NB4 (cell line): ENCODE data around the gene RNF212.
A peak's percentile ranks its signal among the peaks of the same experiment; 100 is the strongest.

Source experiments
- MYC ChIP-seq: IDR thresholded peaks from 2 replicates; pipeline ENCODE4 v1.6.1; 2011; ENCODE audit warnings: low read depth, low read length
- POLR2A ChIP-seq: IDR thresholded peaks from 2 replicates; pipeline ENCODE4 v1.6.1; 2011; ENCODE audit warnings: mild to moderate bottlenecking; ENCODE audit not compliant: insufficient read length; ENCODE audit errors: extremely low read depth
- TF ChIP-seq, protein P1 (sequence below): IDR thresholded peaks from one replicate; pipeline ENCODE4 v1.5.1; 2012; ENCODE audit warnings: low read depth, low read length
- TF ChIP-seq, protein P2 (sequence below): IDR thresholded peaks from 2 replicates; pipeline ENCODE4 v1.6.1; 2011; ENCODE audit warnings: low read depth, low read length

DNA sequence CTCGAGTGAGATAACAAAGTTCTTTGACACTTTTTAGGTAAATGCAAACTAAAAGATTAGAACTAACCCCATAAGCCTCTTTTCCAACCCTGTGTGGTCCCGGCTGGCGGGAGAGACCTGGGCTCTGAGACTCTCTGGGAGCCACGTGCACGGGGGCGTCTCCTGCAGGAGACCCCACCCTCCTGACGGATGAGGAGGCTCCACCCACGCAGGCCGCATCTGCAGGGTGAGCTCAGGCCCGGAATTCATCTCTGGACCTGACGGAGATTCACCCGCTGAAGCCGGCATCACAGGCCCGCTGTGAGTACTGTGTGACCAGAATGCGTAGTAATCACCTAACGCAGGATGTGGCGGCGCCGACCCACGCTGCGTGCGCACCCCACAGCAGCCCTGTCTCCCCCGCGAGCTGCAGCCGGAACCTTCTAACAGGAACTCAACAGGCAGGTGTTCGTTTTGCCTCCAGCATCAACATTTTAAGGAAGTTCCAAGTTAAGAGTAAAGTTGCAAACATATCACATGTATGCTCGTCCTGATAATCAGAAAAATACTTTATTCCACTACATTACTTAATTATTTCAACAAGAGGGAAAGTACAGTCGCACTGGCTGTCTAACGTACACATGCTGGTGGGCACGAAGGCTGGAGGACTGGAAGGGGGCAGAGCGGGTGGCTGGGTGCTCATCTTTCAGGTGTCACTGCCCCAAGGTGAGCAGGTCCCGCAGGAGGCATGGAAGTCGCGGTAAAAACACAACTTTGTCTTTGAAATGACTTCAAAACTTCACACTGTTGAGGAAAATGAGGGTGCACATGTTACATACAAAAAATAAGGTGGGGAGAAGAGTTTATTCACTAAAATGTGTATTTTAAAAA is 57.4 kb downstream of the RNF212 start:
- TF ChIP-seq, protein P1, sequence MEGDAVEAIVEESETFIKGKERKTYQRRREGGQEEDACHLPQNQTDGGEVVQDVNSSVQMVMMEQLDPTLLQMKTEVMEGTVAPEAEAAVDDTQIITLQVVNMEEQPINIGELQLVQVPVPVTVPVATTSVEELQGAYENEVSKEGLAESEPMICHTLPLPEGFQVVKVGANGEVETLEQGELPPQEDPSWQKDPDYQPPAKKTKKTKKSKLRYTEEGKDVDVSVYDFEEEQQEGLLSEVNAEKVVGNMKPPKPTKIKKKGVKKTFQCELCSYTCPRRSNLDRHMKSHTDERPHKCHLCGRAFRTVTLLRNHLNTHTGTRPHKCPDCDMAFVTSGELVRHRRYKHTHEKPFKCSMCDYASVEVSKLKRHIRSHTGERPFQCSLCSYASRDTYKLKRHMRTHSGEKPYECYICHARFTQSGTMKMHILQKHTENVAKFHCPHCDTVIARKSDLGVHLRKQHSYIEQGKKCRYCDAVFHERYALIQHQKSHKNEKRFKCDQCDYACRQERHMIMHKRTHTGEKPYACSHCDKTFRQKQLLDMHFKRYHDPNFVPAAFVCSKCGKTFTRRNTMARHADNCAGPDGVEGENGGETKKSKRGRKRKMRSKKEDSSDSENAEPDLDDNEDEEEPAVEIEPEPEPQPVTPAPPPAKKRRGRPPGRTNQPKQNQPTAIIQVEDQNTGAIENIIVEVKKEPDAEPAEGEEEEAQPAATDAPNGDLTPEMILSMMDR, result no peak
- TF ChIP-seq POLR2A (peak; percentile 74), MYC (peak; percentile 92)
- TF ChIP-seq, protein P2, sequence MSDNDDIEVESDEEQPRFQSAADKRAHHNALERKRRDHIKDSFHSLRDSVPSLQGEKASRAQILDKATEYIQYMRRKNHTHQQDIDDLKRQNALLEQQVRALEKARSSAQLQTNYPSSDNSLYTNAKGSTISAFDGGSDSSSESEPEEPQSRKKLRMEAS, result peak; percentile 92
